NCI-H524 (cell line): Measurements from ENCODE around the gene ZNF574.

Source experiments
- DNase-seq, 2 experiments: peaks; one replicate each; lab custom pipeline; 2025; lab: John Stamatoyannopoulos, UW

The ZNF574 gene

GRCh38 chr19:42059196-42059595, 16.8 kb upstream of the ZNF574 start:
- DNase-seq: no peak

- DNase-seq: no peak
These were observed 15.8 kb upstream of the ZNF574 start for GRCh38 chr19:42060117-42060516.

- no peak for DNase-seq
These were observed 13.6 kb upstream of the ZNF574 start for GRCh38 chr19:42062381-42062780.

GRCh38 chr19:42064432-42064831, 11.5 kb upstream of the ZNF574 start:
- no peak for DNase-seq

- no peak for DNase-seq
These were observed 10.9 kb upstream of the ZNF574 start for GRCh38 chr19:42065051-42065450.

- no peak for DNase-seq
These were observed 10.5 kb upstream of the ZNF574 start for GRCh38 chr19:42065511-42065910.

- DNase-seq: peak; percentile 65 to 88
These were observed 9.8 kb upstream of the ZNF574 start for GRCh38 chr19:42066075-42066754.

GRCh38 chr19:42067315-42067888, 8.6 kb upstream of the ZNF574 start:
- no peak for DNase-seq

- no peak for DNase-seq
These were observed 7.6 kb upstream of the ZNF574 start for GRCh38 chr19:42068361-42068755.

- no peak for DNase-seq
These were observed 7.0 kb upstream of the ZNF574 start for GRCh38 chr19:42068756-42069571.

- no peak for DNase-seq
These were observed 6.2 kb upstream of the ZNF574 start, which contains the start of gene GRIK5 for GRCh38 chr19:42069619-42070351. Gene GRIK5 (minus strand): TSS chr19:42070206. CDS start chr19:42065770, 4,436 bp downstream.

GRCh38 chr19:42071247-42071646, 4.7 kb upstream of the ZNF574 start:
- no peak for DNase-seq

GRCh38 chr19:42074513-42075363, 1.2 kb upstream of the ZNF574 start:
- peak in 1 of 2 experiments; percentile 23 for DNase-seq

- DNase-seq: no peak
These were observed 676 bp upstream of the ZNF574 start for GRCh38 chr19:42075364-42075615.

GRCh38 chr19:42076380-42076944, 496 bp downstream of the ZNF574 start:
- peak in 1 of 2 experiments; percentile 45 for DNase-seq

- DNase-seq: no peak
These were observed 2.1 kb downstream of the ZNF574 start for GRCh38 chr19:42078058-42078457.

GRCh38 chr19:42078538-42079275, 2.7 kb downstream of the ZNF574 start:
- no peak for DNase-seq

GRCh38 chr19:42079276-42079669, 3.3 kb downstream of the ZNF574 start:
- DNase-seq: no peak

- DNase-seq: no peak
These were observed 4.2 kb downstream of the ZNF574 start for GRCh38 chr19:42079886-42080763.
